ENCODE measurements around the gene LRRC74A.
A peak's percentile ranks its signal among the peaks of the same experiment; 100 is the strongest.

- TF ChIP-seq EP300 (IDR thresholded peaks at IDR 0.05; ENCODE audit: borderline replicate concordance in 1 of 2, control insufficient read depth in 1 of 2, low read depth in 2 of 2, low read length in 2 of 2), result no peak
- TF ChIP-seq CEBPZ (IDR thresholded peaks at IDR 0.05; ENCODE audit: low read depth, low read length), result no peak
- no peak for TF ChIP-seq CTCF (IDR thresholded peaks at IDR 0.05 in 2 of 3, conservative IDR thresholded peaks at IDR 0.05 in 1 of 3; ENCODE audit: control insufficient read depth in 2 of 3, extremely low read depth in 1 of 3, insufficient read depth in 1 of 3, low read depth in 3 of 3, low read length in 3 of 3)
- TF ChIP-seq POLR2A (IDR thresholded peaks at IDR 0.05; ENCODE audit: low read depth, low read length), result peak; percentile 96
- no peak for TF ChIP-seq REST (IDR thresholded peaks at IDR 0.05; ENCODE audit: low read depth, low read length)
- TF ChIP-seq RAD51 (IDR thresholded peaks at IDR 0.05), result peak; percentile 81
- TF ChIP-seq PML (IDR thresholded peaks at IDR 0.05; ENCODE audit: low read length), result peak; percentile 65; the same call in 1 of the 2 replicates
- peak; percentile 88 for TF ChIP-seq SP1 (IDR thresholded peaks at IDR 0.05; ENCODE audit: low read depth, low read length)
- 0 out of 2 replicates have a peak, but pooled peaks have one; percentile 53 for TF ChIP-seq POLR2AphosphoS2 (IDR thresholded peaks at IDR 0.05; ENCODE audit: low read depth, low read length)
- peak; percentile 27; the same call in 1 of the 2 replicates for TF ChIP-seq ZNF24 (IDR thresholded peaks at IDR 0.05)
These were observed 13.5 kb upstream of the LRRC74A start, which contains the start of gene ANGEL1 for GRCh38 chr14:76812422-76813383.
